Measurements from ENCODE around the gene SUGCT.

The SUGCT gene

DNA sequence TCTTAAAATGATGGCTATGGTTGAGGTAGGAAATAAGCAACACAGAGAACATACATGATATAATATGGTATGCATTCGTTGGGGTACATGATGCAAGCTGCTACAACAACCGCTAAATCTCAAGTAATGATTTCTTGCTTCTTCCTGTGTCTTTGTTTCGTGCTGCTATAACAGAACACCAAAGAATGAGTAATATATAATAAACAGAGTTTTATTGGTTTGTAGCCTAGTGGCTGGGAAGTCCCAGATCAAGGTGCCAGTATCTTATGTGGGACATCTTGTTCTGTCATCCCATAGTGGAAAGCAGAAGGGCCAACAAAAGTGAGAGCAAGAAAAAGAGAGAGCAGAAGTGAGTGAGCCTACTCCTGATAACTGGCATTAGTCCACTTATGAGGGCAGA, 689.7 kb downstream of the SUGCT start:
- DNase-seq (ENCODE audit: low read depth in 3 of 3) = no peak

DNA sequence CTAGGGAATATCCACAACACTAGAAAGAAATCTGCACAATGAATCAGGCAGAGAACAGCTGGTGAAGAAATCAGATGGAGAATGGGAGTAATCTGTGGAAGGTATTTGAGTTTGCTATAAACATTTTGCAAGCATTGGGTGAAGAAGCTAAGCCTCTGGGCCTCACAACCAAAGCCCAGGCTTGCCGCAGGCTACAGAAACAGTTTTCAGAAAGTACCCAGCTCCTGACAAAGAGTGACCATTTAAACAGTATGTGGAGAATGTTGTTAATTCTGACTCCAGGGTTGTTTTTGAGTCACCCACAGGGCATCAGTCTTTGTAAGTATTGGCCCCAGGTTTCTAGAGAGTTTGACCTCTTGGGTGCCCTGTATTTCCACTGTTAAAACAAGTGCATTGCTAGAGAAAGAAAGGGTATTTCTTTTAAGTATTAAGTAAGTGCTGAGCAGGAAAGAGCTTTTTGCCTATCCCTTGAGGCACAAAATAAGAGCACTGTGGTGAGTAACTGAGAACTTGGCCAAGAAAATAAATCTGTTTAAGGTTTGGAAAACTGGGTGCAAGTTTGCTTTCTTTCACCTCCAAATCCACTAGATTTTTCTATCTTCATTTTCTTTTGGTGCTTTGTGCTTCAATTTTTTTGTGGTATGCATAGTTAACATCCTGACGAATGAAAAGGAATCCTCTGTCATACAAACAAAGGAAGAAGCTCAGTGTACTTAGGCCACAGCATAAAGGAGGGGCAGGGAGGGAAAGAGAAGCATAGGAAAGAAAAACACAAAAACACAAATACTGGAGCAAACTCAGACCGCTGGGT, 691.8 kb downstream of the SUGCT start:
- no peak for DNase-seq (ENCODE audit: low read depth in 3 of 3)

DNA sequence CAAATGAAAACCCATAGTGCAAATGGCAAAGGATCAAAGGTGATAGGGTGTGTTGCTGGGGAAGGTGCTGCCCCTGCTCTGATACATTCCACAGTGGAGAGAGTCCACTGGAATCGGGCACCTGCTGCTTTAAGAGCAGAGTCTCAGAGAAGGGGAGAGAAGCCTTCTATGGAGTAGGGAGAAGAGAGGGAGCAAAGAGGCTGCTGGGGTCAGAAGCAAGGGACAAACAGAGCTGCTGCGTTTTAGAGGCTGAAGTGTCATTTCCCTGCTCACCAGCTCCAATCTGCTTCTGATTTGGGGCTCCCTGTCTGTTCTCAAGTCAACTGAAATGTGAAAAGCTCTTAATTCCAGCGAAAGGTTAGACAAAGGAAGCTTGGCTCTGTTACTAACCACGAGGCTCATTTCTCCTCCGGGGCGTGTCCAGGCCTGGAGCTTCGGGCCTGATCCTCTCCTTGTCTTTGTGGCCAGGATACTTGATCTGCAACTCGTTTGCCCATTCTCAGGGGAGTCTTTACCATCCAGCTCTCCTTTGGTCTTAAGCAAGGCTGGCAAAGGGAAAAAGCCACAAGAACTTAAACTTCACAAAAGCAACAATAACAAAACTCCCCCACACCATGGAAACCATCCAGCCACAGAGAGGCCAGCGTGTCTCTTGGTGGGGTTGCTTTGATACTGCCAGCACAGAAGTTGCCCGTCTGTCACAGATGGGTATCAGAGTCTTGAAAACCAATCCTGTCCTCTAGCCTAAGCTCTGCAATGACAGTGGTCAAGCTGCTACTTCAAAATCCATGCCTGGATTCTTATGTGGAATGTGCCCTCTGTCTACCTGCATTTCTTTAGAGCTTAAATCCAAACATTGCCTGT, 692.6 kb downstream of the SUGCT start:
- no peak for DNase-seq (ENCODE audit: low read depth in 3 of 3)

- DNase-seq (ENCODE audit: low read depth in 3 of 3) = no peak
Measured at GRCh38 chr7:40828686-40829600, 694.1 kb downstream of the SUGCT start.

GRCh38 chr7:40833191-40833887, 698.5 kb downstream of the SUGCT start:
- no peak for DNase-seq (ENCODE audit: low read depth in 3 of 3)

DNA sequence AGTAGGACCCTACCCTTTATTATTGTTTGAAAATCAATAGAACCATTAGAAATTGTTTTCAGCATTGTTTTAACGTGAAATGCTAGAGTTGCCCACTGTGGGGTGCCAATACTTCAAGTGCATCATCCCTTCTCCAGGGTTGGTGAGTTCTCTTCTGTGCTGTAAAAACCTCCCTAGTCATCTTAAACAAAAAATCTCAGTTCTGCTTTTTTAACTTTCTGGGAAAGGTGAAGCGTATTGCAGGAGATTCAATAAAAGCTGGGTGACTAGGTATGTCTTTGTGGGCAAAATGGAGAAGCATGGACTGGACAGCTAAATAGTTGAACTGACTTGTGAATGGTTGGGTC, 699.1 kb downstream of the SUGCT start:
- DNase-seq (ENCODE audit: low read depth in 3 of 3) = no peak

DNA sequence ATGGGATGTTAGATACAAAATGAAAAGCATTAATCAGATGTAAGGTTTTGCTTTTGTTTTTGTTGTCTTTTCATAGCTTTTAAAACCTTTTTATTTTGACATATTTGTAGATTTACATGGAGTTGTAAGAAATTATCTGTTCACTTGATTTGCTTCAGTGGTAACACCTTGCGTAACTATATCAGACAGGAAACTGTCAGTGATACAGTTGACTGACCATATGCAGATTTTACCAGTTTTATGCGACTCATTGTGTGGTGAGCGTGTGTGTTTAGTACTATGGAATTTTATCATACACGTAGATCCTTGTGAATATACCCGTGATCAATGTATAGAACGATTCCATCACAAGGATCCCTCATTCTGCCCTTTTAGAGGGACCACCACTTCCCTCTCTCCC, 701.4 kb downstream of the SUGCT start:
- no peak for DNase-seq (ENCODE audit: low read depth in 3 of 3)

GRCh38 chr7:40839881-40840280, 705.1 kb downstream of the SUGCT start:
- DNase-seq (ENCODE audit: low read depth in 3 of 3) = no peak

GRCh38 chr7:40840990-40841389, 706.2 kb downstream of the SUGCT start:
- no peak for DNase-seq (ENCODE audit: low read depth in 3 of 3)

GRCh38 chr7:40842641-40843040, 707.8 kb downstream of the SUGCT start:
- no peak for DNase-seq (ENCODE audit: low read depth in 3 of 3)

DNA sequence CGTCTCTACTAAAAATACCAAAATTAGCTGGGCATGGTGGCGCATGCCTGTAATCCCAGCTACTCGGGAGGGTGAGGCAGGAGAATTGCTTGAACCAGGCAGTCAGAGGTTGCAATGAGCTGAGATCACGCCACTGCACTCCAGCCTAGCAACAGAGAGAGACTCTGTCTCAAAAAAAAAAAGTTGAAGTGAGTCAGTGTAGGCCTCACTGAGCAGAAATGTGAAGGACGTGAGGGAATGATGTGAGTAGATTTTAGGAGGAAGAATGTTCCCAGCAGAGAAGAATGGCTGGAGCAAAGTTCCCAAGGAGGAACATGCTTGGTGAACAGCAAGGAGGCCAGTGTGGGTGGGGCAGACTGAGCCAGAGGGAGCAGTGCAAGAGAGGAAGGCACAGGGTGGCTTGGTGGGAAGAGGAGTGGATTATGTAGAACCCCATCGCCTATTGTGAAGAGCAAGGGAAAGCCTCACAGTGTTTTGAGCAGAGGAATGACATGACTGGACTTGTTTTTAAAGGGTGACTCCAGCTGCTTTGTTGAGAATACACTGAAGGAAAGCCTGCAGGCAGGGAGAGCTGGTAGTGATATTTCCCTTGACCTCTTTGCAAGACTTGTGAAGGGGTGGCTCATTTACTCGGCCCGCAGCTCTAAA, 708.7 kb downstream of the SUGCT start:
- DNase-seq (ENCODE audit: low read depth in 3 of 3) = no peak

- DNase-seq (ENCODE audit: low read depth in 3 of 3) = no peak
Measured at GRCh38 chr7:40845943-40846342, 711.1 kb downstream of the SUGCT start.

DNA sequence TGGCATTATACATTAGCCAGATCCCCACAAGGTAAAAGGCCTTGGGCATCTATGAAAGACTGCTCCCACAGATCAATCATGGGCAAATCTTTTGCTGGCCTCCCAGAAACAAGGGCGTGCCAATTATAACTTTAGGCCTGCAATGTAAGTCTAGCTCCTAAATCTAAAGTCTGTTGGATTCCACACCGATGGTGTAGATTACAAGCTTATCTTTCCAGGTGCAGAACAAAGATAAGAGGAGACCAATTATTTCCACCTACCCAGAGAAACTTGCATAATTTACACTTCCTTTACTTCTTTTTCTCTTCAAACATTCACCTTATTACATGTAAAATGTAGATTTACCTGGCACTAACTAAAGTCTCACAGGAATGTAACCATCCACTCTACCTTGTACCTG, 713.1 kb downstream of the SUGCT start:
- no peak for DNase-seq (ENCODE audit: low read depth in 3 of 3)

DNA sequence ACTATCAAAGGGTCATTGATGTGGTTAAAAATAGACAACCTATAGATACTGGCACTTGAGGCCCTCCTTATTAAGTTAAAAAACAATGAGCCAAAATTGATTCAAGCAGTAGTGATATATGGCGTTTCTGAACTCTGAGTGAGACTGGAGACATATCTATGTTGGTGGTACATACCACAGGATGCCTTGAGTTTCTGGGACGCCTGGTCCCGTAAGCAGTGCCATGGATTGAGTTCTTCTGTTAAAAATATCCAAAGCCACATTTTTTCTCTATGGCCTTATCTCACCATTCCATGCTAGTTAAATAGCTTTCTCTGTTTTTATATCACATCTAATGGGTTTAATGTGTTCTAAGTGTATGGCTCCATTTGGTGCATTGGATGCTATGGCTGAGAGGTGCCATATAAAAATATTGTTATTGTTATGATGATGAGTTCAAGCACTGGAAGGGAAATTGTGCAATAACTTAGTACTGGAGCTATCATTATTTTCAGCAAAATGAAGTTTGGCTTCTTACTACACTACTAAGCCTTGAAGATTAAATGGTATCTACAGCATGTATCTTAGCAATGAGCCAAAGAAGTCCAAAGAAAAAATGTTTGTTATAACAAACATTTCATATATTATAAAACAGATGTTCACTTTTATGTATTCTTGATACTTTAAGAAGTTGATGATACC, 713.9 kb downstream of the SUGCT start:
- no peak for DNase-seq (ENCODE audit: low read depth in 3 of 3)

DNA sequence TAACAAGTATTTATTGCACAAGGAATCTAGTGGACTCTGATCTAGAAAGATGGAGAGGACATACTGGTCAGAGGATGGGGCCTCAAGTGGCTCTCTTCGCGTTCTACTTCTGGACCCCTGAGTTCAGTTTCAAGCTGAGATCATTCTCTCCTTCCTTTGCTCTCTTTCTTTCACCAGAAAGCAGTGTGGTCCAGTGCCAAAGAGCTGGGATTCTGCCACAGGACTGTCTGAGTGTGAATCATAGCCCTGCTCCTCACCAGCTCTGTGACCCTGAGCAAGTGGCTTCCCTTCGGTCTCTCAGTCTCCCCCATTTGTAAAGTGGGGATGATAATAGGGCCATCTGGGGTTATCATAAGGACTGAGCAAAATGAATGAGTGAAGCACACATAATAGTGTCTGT, 715.2 kb downstream of the SUGCT start:
- no peak for DNase-seq (ENCODE audit: low read depth in 3 of 3)

DNA sequence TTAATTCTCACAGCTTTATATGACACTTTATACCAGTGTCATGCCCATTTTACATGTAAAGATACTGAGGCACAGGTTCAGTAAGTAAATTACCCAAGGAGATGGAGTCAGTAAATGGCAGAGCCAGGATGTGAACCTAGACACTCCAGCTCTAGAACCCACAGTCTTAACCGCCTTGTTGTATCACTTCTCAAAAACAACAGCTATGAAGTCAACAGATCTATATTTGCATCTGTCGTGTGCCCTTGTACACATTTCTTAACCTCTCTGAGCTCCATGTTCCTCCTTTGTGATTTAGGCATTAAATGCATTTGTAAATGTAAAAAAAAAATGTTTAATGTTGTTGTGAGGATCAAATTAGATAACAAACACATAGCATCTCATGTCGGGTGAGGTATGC, 716.2 kb downstream of the SUGCT start:
- DNase-seq (ENCODE audit: low read depth in 3 of 3) = no peak

DNA sequence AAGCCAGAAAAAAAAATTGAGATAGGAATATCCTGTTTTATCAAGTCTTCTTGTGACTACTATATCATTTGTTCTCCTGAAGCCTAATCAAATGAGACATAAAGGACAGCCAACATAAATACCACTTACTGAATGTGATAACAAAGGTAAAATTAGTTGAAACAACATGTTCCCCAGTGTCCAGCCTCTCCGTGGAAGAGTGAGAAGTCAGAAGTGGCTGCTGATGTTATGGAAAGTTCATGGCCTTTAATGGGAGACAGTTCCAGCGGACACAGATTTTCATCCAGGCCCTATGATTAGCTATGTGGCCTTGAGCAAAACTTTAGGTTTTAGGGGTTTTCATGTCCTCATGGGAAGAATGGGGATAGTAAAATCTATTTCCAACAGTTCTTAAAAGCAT, 724.3 kb downstream of the SUGCT start:
- DNase-seq (ENCODE audit: low read depth in 3 of 3) = no peak

DNA sequence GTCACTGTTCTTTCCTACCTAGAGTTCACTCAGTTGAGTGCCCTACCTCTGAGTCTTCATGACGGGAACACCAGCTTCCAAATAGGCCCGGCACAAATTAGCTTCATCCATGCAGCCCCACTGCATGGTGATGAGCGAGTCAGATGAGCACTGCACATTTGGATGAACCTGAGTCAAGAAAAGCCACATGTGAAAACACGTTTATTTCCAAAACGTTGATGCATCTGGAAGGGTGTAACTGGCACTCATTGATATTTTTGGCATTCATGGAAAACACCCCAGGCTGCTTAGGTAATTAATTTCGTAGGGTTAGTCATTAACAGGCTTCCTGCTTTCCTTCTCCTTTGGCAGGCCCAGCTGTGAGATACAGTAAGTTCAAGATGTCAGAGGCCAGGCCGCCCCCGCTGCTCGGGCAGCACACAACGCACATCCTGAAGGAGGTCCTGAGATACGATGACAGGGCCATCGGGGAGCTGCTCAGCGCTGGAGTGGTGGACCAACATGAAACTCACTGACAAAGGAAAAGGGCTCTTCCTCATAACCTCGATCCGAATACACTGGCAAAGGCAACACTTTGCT, 725.2 kb downstream of the SUGCT start:
- DNase-seq (ENCODE audit: low read depth in 3 of 3) = no peak

DNA sequence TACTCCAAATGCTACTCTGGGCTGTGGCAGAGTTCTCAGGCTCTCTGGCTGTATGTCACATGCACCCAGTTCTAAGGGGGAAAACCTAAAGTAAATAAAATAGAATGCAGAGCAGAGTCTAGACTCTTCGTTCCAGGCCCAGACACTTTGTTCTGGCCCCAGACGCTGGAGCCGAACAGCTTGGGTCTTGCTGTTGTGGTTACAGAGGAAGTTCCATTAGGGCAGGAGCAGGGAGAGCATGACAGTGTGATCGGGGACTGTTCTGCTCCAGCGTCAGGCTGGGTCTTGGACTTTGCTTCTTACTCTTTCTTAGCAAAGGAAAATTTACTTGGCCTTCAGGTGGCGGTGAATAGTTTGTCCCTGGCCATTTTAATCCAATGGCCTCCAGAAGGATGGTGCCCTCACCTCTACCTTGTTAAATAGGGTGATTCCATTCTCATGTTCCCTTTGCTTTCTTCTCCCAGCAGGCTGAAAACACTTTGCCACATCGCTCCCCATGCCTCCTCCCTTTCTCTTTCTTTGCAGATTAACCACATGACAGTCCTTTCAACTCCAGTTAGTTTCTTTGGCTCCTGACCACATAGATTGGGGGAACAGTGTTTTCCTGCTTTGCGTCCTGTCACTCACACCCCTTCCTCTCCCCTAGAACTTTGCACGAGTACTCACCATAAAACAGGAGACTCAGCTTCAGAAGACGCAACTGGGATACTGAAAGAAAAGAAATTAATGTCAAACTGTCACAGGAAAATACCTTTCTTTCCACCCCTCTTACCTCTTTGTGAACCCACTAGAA, 730.8 kb downstream of the SUGCT start:
- no peak for DNase-seq (ENCODE audit: low read depth in 3 of 3)
